Activated naive CD8-positive, alpha-beta T cell treated with anti-CD3 and anti-CD28 coated beads for 36 hours (primary cell): Measurements from ENCODE around the gene C1orf159. TPM values are rescaled to one million over a fixed set of nuclear protein-coding genes. Genes with fewer than 3 reads are reported as not detected.

Experiments
- DNase-seq: peaks from one replicate; pipeline ENCODE4 v3.0.0; 2021
- H3K27ac Mint-ChIP-seq: one replicate; pipeline ENCODE4 v1.8.0; 2022; ENCODE audit warnings: mild to moderate bottlenecking, moderate library complexity, mixed read lengths
- H3K27me3 Mint-ChIP-seq: one replicate; pipeline ENCODE4 v1.8.0; 2022; ENCODE audit warnings: mild to moderate bottlenecking, mixed read lengths
- H3K36me3 Mint-ChIP-seq: one replicate; pipeline ENCODE4 v1.8.0; 2021; ENCODE audit warnings: mild to moderate bottlenecking, mixed read lengths
- H3K4me1 Mint-ChIP-seq: one replicate; pipeline ENCODE4 v1.8.0; 2021; ENCODE audit warnings: mixed read lengths
- H3K4me3 Mint-ChIP-seq: one replicate; pipeline ENCODE4 v1.8.0; 2022; ENCODE audit warnings: mild to moderate bottlenecking, moderate library complexity, mixed read lengths
- H3K9me3 Mint-ChIP-seq: one replicate; pipeline ENCODE4 v1.8.0; 2022; ENCODE audit warnings: mixed read lengths
- total RNA-seq, 2 experiments: library from RNA; stranded (reverse); gene quantifications; one replicate each; pipeline ENCODE4 v1.2.3, GENCODE V29; 2021

Gene C1orf159
- total RNA-seq, 2 experiments from 2014 or later, result 18.9 to 19.0 TPM

DNA sequence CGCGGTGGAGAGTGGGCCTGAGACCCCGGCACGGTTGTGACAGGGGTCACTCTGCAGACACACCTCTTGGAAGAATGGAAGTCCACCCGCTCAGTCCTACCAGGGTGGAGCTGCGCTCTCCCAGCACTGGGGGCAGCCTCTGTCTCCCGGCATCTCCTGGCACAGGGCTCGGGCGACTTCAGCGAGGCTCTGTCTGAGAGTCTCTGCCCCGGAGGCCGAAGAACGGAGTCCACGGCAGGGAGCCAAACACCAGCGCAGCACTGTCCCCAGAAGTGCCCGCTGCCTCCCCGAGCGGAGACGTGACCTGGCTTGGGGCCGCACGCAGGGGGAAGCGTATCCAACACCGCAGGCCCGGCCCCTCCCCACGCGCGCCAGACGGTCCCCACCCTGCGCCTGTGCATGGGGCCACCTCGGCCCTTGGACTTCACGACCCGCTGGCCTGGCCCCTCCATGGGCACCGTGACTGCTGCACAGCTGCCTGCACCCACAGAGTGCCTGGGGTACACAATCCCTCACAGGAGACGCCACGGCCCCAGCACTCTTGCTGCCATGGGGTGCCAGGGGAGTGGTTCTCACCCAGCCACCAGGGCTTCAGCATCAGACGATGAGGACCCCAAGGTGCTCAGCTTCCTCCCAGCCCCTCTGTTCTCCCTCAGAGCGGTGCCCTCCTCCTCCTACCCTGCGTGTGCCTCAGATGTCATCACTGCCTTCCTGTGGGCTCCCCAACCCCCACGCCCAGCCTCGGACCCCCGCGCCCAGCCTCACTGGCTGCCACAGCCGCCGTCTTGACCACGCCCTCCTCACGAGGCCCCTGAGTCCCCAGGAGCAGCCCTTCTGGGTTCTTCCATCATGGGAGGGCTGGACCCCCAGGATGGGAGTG, 26.8 kb downstream of the C1orf159 start:
- H3K27ac Mint-ChIP-seq, result no peak overlapping the region
- DNase-seq, result no peak
- peaks cover 5% of the 10 kb centered on the region for H3K4me1 Mint-ChIP-seq
- peaks cover 8% of the 10 kb centered on the region for H3K36me3 Mint-ChIP-seq
- H3K9me3 Mint-ChIP-seq, result no peaks in the 10 kb centered on the region
- no peaks in the 10 kb centered on the region for H3K27me3 Mint-ChIP-seq
- H3K4me3 Mint-ChIP-seq, result no peak overlapping the region

DNA sequence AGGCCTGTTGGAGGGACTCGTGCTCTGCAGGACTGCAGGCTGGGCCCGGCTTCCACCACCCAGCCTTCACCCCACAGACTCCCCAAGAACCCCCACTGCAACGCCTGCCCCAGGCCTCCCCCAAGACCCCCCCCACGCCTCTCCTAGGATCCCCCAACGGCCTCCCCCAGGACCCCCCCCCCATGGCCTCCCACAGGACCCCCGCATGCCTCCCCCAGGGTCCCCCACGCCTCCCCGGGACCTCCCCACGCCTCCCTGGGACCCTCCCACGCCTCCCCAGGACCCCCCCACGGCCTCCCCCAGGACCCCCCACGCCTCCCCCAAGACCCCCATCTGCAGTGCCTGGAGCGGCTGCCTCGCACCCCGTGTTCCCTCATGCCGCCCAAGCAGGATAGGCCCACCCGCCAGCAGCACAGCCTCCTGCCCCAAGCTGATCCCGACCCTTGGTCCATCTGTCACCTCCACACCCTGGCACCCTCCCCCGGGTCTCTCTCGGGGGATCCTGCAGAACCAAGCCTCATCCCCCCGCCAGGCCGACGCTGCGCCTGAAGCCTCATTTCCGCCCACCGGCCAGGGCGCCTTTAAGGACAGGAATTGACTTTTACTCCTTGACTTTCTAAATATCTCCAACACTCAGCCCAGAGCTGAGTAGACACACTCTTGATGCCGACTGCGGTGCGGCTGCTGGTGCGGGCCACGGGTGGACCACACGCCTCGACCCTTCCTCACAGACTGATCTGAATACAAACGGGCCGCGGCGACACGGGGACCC, 27.7 kb downstream of the C1orf159 start:
- Mint-ChIP-seq H3K27ac (no peak overlapping the region), H3K36me3 (peaks cover 8% of the 10 kb centered on the region), H3K4me3 (no peak overlapping the region), H3K4me1 (peaks cover 5% of the 10 kb centered on the region), H3K27me3 (no peaks in the 10 kb centered on the region), H3K9me3 (no peaks in the 10 kb centered on the region)
- no peak for DNase-seq

DNA sequence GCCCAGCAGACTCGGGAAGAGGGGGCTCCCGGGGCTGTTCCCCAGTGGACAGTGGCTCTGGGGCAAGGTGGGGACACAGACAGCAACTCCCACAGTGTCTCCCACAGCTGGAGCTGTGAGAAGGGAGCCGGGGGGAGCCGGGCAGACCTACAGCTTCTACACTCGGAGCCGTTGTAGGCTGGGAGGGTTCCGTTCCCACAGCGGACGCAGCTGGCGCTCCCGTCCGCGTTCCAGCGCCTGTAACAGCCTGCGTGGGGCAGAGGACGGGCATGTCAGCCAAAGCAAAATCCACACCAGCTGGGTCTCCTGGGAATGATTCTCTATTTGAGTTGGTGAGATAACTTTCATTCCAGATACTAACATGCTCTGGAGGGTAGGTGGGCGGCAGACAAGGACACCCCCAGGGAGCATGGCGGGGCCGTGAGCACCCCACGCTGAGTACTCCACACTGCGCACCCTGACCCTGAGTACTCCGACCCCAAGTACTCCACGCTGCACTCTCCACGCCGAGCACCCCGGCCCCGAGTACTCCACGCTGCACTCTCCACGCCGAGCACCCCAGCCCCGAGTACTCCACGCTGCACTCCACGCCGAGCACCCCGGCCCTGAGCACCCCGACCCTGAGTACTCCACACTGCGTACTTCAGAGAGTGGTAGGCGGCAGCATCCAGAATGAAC, 28.4 kb downstream of the C1orf159 start:
- no peak overlapping the region for H3K4me3 Mint-ChIP-seq
- no peak overlapping the region for H3K27ac Mint-ChIP-seq
- DNase-seq, result no peak
- H3K4me1 Mint-ChIP-seq, result no peaks in the 10 kb centered on the region
- peaks cover 5% of the 10 kb centered on the region for H3K36me3 Mint-ChIP-seq
- no peaks in the 10 kb centered on the region for H3K27me3 Mint-ChIP-seq
- no peaks in the 10 kb centered on the region for H3K9me3 Mint-ChIP-seq

DNA sequence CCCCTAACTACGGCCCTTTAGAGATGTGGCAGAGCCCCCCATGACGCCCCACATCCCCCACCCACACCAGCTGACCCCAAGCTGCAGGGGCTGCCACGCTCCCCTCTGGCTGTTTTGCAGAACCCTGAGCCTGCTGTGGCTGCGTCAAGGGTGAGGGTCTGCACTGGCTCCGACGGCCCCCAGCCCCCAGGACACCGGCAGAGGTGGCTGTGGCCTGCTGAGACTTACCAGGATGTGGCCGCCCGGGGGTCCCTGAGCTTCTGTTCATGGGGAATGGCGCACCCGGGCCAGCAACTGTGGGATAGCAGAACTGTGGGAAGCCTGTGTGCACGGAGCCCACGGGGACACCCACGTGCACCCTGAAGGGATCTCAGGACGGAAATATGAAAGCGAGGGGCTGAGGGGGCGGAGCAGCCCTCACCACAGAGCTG, 29.0 kb downstream of the C1orf159 start:
- no peak for DNase-seq
- H3K27ac Mint-ChIP-seq, result peak overlapping the region; percentile 31
- peaks cover 5% of the 10 kb centered on the region for H3K36me3 Mint-ChIP-seq
- H3K4me1 Mint-ChIP-seq, result no peaks in the 10 kb centered on the region
- no peaks in the 10 kb centered on the region for H3K27me3 Mint-ChIP-seq
- no peak overlapping the region for H3K4me3 Mint-ChIP-seq
- no peaks in the 10 kb centered on the region for H3K9me3 Mint-ChIP-seq

DNA sequence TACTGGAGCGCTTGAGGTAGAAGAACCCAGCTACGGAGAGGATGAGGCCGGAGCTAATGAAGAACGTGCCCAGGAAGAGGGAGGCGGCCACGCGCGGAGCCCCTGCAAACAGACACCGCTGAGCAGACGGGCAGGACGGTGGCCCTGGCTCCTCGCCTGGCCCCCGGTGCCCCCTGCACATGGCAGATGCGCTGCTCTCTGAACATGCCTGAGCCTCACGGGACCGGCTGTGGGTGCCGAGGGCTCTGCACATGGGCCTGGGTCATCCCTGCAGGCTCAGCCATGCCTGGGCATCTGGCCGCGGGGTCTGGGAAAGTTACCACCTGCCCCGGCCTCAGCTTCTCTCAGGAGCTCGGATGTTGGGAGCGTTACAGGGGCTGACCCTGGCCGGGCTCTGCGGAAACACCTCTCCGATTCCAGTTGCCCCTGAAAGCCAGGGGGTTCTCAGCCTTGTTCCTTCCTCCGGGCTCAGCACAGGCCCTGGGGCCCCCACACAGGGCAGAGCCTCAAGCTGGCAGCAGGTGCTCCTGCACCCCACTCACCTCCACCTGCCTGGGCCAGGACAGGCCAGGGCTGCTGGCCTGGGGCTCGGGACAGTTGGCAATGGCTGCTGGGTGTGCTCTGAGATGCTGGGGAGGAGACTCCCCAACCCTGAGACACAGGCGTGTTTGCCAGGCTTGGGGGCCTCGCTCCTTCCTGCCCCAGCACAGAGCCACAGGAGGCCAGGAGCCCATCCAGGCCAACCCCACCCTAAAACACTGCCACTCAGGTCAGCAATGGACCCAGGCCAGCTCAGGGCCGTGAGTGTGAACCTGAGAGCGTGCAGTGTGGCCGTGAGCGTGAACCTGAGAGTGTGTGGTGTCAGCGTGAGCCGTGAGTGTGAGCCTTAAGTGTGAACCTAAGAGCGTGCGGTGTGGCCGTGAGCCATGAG, 29.7 kb downstream of the C1orf159 start:
- H3K27ac Mint-ChIP-seq, result peak overlapping the region; percentile 39
- no peak overlapping the region for H3K4me3 Mint-ChIP-seq
- H3K4me1 Mint-ChIP-seq, result no peaks in the 10 kb centered on the region
- no peak for DNase-seq
- no peaks in the 10 kb centered on the region for H3K27me3 Mint-ChIP-seq
- peaks cover 1% of the 10 kb centered on the region for H3K36me3 Mint-ChIP-seq
- no peaks in the 10 kb centered on the region for H3K9me3 Mint-ChIP-seq

DNA sequence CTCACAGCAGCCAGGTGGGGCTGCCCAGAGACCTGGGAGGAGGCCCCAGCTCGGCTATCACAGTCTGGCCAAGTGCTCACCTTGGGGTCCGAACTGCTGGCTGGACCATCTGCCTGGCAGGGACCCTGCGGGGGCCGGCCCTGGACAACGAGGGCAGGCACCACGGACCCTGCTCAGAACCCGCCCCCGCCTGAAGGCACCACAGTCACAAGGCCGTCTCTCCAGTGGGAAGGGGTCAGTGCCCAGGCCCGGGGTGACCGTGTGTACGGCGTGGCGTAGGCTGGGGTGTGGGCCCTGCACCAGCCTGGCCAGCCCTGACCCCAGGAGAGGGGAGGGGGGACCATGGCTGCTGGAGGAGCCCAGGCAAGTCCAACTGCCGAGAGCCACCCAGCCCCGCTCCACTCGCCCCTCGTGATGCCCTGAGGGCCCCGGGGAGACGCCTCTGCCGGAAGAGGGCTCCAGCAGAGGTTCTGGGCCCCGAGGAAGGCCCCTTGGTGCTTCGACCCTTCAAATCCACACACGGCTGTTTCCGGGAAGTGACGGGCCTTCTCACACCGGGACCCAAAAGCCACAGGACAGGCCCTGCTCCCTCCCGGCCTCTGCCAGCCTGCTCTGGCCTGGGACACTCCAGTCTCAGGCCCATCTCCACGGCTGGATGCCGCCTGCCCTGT, 30.6 kb downstream of the C1orf159 start:
- Mint-ChIP-seq H3K36me3 (peaks cover 1% of the 10 kb centered on the region), H3K9me3 (no peaks in the 10 kb centered on the region)
- no peak for DNase-seq

DNA sequence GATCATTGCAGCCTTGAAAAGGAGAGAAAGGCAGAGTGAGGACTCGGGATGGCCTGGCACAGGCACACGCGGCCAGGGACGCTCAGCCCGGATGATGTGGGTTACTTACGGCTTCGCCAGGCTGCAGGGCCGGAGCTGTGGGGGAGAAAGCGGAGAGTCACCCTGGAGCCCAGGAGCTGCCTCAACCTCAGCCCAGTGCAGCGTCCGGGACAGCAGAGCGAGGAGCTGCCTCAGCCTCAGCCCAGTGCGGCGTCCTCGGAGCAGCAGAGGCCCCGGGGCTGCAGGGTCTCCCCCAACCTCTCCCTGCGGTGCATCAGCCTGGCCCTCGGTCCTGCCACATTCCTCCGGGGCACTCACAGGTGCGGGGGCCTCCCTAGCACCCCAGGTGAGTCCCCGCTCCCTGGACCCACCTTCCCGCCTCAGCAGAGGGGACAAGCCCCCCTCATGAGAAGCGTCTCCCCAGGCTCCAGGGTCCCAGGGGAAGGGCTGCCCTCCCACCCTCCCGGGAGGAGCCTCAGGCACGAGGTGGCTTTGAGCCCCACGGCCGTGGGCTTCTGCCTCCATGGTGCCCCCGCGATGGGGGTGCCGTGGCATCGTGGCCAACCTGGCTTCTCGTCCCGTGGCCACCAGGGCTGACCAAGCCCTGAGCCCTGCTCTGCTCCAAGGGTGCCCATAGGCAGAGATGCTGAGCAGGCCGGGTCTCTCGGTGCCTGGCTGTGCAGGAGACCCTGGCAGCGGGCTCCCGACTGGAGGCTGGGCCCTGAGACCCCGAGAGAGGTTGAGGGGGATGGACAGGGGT, 31.3 kb downstream of the C1orf159 start:
- Mint-ChIP-seq H3K4me1 (no peaks in the 10 kb centered on the region), H3K27me3 (no peaks in the 10 kb centered on the region), H3K4me3 (no peak overlapping the region), H3K27ac (no peak overlapping the region), H3K9me3 (no peaks in the 10 kb centered on the region), H3K36me3 (peaks cover 1% of the 10 kb centered on the region)
- no peak for DNase-seq

More for the DNA sequence above, 30.6 kb downstream of the C1orf159 start:
- Mint-ChIP-seq H3K4me1 (no peaks in the 10 kb centered on the region), H3K4me3 (no peak overlapping the region), H3K27me3 (no peaks in the 10 kb centered on the region), H3K27ac (no peak overlapping the region)

DNA sequence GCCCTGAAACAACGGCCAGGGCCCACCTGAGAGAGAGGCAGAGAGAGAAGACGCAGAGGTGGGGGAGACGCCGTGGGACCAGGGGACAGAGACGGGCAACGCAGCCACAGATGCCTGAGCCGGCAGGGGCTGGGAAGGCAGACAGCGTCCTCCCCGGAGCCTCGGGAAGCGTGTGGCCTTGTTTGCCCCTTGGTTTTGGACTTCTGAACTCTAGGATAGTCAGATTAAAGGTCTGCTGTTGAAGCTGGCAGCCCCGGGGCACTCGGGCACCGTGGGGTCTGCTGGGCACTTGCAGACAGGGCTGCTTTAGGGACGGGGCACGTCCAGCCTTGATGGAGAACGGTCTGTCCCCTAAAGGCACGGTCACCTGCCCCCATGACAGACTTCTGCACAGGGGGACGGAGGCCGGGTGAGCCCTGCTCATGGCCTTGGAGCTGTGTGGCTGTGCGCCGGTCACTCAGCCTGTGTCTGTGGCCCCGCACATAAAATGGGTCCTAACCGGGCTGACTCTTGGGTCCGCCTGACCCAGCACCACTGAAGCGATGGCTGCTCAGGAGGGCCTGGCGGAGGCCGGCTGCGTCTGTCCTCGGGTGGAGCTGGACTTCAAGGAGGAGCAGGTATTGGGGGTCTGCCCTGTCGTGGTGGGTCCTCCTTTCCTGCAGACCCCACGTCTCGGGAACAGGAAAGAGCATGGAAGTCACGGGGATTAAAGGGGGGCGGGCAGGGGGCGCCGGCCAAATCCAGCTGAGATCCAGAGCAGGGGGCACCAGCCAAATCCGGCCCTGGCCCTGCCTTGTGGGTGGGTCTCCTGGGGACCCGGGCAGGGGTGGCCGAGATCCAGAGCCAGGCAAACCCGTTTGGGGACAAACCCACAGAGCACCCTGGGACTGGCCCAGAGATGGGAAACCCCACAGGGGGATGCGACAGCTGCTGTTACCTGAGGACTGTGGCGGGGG, 32.2 kb downstream of the C1orf159 start:
- Mint-ChIP-seq H3K4me1 (peaks cover 3% of the 10 kb centered on the region), H3K9me3 (no peaks in the 10 kb centered on the region), H3K27ac (no peak overlapping the region), H3K36me3 (peaks cover 1% of the 10 kb centered on the region), H3K27me3 (no peaks in the 10 kb centered on the region), H3K4me3 (no peak overlapping the region)
- DNase-seq, result peak; percentile 4

DNA sequence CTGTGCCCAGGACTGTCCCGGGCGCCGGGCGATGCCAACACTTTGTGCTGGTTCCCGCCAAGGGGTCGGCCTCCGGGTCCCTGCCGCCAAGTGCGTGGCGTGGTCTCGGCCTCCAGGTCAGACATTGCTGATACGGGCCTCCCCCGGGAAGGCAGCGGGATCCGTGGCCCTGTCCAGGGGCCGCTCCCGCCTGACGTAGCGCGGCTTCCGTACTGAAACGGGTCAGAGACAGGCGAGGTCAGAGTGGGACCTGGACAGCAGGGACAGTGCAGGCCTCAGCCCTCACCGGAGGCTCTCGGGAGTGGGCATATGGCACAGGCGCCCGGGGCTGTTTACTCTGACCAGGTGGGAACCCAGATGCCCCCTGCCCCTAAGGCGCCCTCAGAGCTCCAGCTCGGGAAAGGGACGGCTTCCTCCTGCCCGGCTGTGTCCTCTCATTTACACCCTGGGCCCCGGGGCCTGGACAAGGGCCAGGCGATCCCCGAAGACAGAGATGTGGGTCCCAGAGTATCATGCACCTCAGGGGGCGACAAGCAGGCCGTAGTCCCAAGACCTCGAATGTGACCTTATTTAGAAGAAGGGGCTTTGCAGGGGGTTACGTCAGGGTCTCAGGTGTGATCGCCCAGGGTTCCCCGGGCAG, 33.0 kb downstream of the C1orf159 start:
- no peak for DNase-seq
- Mint-ChIP-seq H3K27ac (no peak overlapping the region), H3K36me3 (peaks cover 1% of the 10 kb centered on the region), H3K4me3 (no peak overlapping the region), H3K27me3 (no peaks in the 10 kb centered on the region), H3K9me3 (no peaks in the 10 kb centered on the region), H3K4me1 (peaks cover 3% of the 10 kb centered on the region)

DNA sequence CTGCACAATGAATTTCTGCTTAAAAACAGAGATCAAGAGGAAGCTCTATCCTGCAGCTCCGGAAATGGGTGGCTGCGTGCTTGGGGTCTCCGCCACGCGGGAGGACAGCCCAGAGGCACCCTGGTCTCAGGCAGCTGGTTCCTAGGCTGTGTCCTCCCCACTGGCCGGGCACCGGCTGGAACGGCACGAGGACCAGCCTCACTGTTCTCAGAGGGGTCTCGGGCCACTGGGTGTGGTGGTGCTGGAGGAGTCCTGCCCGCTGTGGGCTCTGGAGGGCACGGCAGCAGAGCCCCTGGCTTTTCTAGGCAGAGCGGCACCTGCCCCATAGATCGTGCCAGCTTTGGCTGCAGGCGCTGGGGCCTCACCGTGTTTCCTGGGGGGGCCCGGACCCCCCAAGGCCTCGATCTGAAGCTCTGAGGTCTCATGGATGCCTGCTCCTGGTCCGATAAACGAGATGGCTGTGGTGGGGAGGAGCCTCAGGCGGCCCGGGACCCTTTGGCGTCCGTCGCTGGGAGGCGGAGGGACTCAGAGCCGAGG, 33.6 kb downstream of the C1orf159 start:
- Mint-ChIP-seq H3K27me3 (no peaks in the 10 kb centered on the region), H3K27ac (no peak overlapping the region), H3K9me3 (no peaks in the 10 kb centered on the region), H3K4me1 (peaks cover 3% of the 10 kb centered on the region), H3K4me3 (no peak overlapping the region), H3K36me3 (peaks cover 1% of the 10 kb centered on the region)
- DNase-seq, result no peak

DNA sequence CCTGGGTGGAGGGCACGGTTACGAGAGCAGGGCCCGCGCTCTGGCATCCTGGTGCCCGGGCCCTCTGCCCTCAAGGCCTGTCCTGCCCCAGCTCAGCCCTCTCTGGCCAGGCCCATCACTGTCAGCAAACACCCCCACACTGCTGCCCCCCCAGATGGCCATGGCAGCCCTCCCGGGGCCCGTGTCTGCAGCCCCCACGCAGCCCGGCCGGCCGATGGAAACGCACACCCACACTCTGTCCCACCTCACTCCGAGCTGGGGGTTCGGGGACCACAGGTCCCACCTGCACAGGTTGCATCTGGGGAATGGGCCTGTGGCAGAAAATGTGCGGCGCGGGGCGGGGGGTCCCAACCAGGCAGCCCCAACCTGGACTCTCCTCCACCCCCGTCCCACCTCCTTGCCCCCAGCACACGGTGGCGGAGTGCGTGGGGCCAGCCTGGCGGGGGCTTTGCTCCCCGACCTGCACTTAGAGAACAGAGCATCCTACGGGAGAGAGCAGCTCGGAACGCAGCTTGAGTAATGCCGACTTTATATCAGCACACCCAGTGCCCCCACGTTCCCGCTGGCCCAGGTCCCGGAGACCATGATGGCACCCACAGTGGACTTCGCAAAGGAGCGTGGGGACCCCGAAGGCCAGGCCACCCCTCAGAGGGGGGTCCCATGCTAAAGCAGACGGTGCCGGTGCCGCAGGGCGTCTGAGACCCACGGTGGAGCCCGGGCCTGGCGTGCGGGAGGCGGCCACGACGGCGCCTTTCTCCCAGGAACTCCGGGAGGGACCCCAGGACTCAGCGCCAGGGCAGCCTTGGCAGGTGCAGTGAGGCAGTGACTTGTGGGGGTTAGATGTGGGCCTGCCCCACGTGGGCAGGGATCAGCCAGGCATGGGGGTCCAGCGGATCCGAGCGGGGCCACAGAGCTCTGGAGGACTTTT, 34.3 kb downstream of the C1orf159 start:
- H3K27me3 Mint-ChIP-seq, result no peaks in the 10 kb centered on the region
- H3K27ac Mint-ChIP-seq, result no peak overlapping the region
- H3K4me1 Mint-ChIP-seq, result peaks cover 3% of the 10 kb centered on the region
- H3K4me3 Mint-ChIP-seq, result no peak overlapping the region
- H3K36me3 Mint-ChIP-seq, result peaks cover 1% of the 10 kb centered on the region
- H3K9me3 Mint-ChIP-seq, result no peaks in the 10 kb centered on the region
- no peak for DNase-seq
